ENCODE measurements around the gene MBTD1. TPM values are rescaled to one million over a fixed set of nuclear protein-coding genes. Genes with fewer than 3 reads are reported as not detected.

Gene MBTD1
- total and polyA plus RNA-seq, 10 of the 15 experiments (the other 5 are each of a cell fraction or from before 2014, with no cell fraction given): 1.3 to 16.7 (median 9.5) TPM

DNA sequence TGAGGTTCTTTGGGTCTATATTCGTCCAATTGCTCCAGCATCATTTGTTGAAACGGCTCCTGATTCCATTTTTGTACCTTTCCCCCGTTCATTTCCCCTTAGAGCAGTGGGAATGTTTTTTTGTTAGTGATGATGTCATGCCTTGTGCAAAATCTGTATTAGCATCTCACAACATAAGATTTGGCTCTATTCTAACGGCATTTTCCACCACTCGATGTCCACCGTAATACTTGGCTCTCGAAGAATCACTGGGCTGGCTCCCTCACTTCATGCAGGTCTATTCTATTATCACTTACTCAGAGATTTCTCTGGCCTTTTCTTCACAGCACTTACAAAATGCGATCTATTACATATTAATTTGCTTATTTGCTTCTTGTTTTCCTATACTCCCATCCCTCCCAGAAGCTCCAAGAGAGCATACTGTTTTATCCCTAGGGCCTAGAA lies 107.1 kb downstream of the MBTD1 start:
- Histone ChIP-seq H3K9me3 (replicated peaks; ENCODE audit: control insufficient read depth, insufficient read depth, low read length) (no peaks in the 10 kb centered on the region), H3K27ac (ENCODE audit: control insufficient read depth, insufficient read depth) (peak overlapping the region; percentile 82), H3K27me3 (replicated peaks in 1 of 2; ENCODE audit: control insufficient read depth in 2 of 2, insufficient read depth in 2 of 2, low read length in 1 of 2) (no peaks in the 10 kb centered on the region), H2AFZ (ENCODE audit: control insufficient read depth, low read depth, low read length) (peak overlapping the region; percentile 99), H4K20me1 (ENCODE audit: control insufficient read depth, insufficient read depth) (no peaks in the 10 kb centered on the region), H3K79me2 (ENCODE audit: control insufficient read depth, insufficient read depth, low read length) (peaks cover 41% of the 10 kb centered on the region), H3K9ac (ENCODE audit: control insufficient read depth, insufficient read depth, low read length) (peak overlapping the region; percentile 61), H3K4me3 (peak overlapping the region; percentile 51), H3K36me3 (ENCODE audit: control insufficient read depth in 2 of 2, insufficient read depth in 2 of 2, low read length in 1 of 2) (peaks cover 4 to 17% of the 10 kb centered on the region in 2 experiments), H3K4me1 (ENCODE audit: control insufficient read depth, insufficient read depth, low read length) (peaks cover 7% of the 10 kb centered on the region), H3K4me2 (ENCODE audit: control insufficient read depth, insufficient read depth) (peak overlapping the region; percentile 99)
- FAIRE-seq: no peak
- ChIA-PET RAD21 (ENCODE audit: unreplicated experiment) (interaction anchor here (0.6 to 1.7 kb wide), 19 partner anchors 10 to 299 kb away, joined by 3 to 35 read pairs (median 4); partner anchors contain the start of genes SPAG9 and TOB1), CTCF (interaction anchor here (0.6 to 4.6 kb wide), 34 partner anchors 11 to 520 kb away, joined by 3 to 103 read pairs (median 6); partner anchors contain the start of genes NME2 and SPAG9), POLR2A (interaction anchor here (0.7 to 1.6 kb wide), 8 partner anchors 32 to 287 kb away, joined by 3 to 15 read pairs (median 4); partner anchors contain the start of genes SPAG9 and TOB1), SMC1A (ENCODE audit: uncharacterized antibody, unreplicated experiment) (interaction anchor here (0.7 to 3.8 kb wide), 28 partner anchors 10 to 301 kb away, joined by 3 to 64 read pairs (median 4); no protein-coding TSS in a partner anchor)
- BruUV-seq (replicated peaks): TSS peak; percentile 80
- DNase-seq (ENCODE audit: low read depth, low spot score): no peak
- in situ Hi-C loops (cut with MboI) (loop anchor here (5.0 kb wide), 2 partner anchors 150 to 285 kb away; partner anchors contain the start of gene TOB1), intact Hi-C loops (cut with micrococcal nuclease; ENCODE audit: unreplicated experiment) (loop anchor here (1.0 to 2.0 kb wide), 4 partner anchors 31 to 288 kb away; no protein-coding TSS in a partner anchor)
- WGBS (ENCODE audit: insufficient coverage, insufficient replicate concordance, low lambda C conversion rate, missing lambda C conversion rate): 7% methylated on average over 8 of the region's 8 CpGs
- ATAC-seq: peak; percentile 2; the same call in 1 of the 3 replicates
- TF ChIP-seq MEF2A (IDR thresholded peaks at IDR 0.05; ENCODE audit: insufficient read depth, low read depth, low read length) (no peak), ATF7 (IDR thresholded peaks at IDR 0.05; ENCODE audit: low read depth) (peak; percentile 90), CHD2 (IDR thresholded peaks at IDR 0.05; ENCODE audit: borderline replicate concordance, low read depth, low read length) (no peak), ZNF217 (IDR thresholded peaks at IDR 0.05) (0 out of 2 replicates have a peak, but pooled peaks have one; percentile 16), NR2C1 (IDR thresholded peaks at IDR 0.05) (no peak), KAT2A (conservative IDR thresholded peaks at IDR 0.05; ENCODE audit: control insufficient read depth, low read depth, low read length) (no peak), SMC3 (IDR thresholded peaks at IDR 0.05; ENCODE audit: borderline replicate concordance, low read length) (no peak), CHD4 (IDR thresholded peaks at IDR 0.05) (no peak), POLR2AphosphoS2 (IDR thresholded peaks at IDR 0.05; ENCODE audit: low read depth, low read length) (no peak), STAT3 (IDR thresholded peaks at IDR 0.05; ENCODE audit: low read depth, low read length) (no peak), NFIC (IDR thresholded peaks at IDR 0.05; ENCODE audit: low read depth, low read length) (no peak), EZH2 (IDR thresholded peaks at IDR 0.05; ENCODE audit: borderline replicate concordance, control insufficient read depth, low read depth, low read length) (no peak)
- TF ChIP-seq, protein P1, sequence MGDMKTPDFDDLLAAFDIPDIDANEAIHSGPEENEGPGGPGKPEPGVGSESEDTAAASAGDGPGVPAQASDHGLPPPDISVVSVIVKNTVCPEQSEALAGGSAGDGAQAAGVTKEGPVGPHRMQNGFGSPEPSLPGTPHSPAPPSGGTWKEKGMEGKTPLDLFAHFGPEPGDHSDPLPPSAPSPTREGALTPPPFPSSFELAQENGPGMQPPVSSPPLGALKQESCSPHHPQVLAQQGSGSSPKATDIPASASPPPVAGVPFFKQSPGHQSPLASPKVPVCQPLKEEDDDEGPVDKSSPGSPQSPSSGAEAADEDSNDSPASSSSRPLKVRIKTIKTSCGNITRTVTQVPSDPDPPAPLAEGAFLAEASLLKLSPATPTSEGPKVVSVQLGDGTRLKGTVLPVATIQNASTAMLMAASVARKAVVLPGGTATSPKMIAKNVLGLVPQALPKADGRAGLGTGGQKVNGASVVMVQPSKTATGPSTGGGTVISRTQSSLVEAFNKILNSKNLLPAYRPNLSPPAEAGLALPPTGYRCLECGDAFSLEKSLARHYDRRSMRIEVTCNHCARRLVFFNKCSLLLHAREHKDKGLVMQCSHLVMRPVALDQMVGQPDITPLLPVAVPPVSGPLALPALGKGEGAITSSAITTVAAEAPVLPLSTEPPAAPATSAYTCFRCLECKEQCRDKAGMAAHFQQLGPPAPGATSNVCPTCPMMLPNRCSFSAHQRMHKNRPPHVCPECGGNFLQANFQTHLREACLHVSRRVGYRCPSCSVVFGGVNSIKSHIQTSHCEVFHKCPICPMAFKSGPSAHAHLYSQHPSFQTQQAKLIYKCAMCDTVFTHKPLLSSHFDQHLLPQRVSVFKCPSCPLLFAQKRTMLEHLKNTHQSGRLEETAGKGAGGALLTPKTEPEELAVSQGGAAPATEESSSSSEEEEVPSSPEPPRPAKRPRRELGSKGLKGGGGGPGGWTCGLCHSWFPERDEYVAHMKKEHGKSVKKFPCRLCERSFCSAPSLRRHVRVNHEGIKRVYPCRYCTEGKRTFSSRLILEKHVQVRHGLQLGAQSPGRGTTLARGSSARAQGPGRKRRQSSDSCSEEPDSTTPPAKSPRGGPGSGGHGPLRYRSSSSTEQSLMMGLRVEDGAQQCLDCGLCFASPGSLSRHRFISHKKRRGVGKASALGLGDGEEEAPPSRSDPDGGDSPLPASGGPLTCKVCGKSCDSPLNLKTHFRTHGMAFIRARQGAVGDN (IDR thresholded peaks at IDR 0.05): no peak
- TF ChIP-seq, protein P2, sequence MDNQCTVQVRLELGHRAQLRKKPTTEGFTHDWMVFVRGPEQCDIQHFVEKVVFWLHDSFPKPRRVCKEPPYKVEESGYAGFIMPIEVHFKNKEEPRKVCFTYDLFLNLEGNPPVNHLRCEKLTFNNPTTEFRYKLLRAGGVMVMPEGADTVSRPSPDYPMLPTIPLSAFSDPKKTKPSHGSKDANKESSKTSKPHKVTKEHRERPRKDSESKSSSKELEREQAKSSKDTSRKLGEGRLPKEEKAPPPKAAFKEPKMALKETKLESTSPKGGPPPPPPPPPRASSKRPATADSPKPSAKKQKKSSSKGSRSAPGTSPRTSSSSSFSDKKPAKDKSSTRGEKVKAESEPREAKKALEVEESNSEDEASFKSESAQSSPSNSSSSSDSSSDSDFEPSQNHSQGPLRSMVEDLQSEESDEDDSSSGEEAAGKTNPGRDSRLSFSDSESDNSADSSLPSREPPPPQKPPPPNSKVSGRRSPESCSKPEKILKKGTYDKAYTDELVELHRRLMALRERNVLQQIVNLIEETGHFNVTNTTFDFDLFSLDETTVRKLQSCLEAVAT (IDR thresholded peaks at IDR 0.05): peak; percentile 16; the same call in 1 of the 2 replicates
- TF ChIP-seq, protein P3, sequence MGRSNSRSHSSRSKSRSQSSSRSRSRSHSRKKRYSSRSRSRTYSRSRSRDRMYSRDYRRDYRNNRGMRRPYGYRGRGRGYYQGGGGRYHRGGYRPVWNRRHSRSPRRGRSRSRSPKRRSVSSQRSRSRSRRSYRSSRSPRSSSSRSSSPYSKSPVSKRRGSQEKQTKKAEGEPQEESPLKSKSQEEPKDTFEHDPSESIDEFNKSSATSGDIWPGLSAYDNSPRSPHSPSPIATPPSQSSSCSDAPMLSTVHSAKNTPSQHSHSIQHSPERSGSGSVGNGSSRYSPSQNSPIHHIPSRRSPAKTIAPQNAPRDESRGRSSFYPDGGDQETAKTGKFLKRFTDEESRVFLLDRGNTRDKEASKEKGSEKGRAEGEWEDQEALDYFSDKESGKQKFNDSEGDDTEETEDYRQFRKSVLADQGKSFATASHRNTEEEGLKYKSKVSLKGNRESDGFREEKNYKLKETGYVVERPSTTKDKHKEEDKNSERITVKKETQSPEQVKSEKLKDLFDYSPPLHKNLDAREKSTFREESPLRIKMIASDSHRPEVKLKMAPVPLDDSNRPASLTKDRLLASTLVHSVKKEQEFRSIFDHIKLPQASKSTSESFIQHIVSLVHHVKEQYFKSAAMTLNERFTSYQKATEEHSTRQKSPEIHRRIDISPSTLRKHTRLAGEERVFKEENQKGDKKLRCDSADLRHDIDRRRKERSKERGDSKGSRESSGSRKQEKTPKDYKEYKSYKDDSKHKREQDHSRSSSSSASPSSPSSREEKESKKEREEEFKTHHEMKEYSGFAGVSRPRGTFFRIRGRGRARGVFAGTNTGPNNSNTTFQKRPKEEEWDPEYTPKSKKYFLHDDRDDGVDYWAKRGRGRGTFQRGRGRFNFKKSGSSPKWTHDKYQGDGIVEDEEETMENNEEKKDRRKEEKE (IDR thresholded peaks at IDR 0.05): no peak

Measured in GM12878 (cell line).